NCI-H2107 treated with DMSO at 0.1 percent for 48 hours (cell line): ENCODE data around the gene CPE.

ENCODE experiments used
- DNase-seq: peaks from one replicate; lab custom pipeline; 2025; ENCODE audit not compliant: unreplicated experiment; lab: John Stamatoyannopoulos, UW

CPE gene

DNA sequence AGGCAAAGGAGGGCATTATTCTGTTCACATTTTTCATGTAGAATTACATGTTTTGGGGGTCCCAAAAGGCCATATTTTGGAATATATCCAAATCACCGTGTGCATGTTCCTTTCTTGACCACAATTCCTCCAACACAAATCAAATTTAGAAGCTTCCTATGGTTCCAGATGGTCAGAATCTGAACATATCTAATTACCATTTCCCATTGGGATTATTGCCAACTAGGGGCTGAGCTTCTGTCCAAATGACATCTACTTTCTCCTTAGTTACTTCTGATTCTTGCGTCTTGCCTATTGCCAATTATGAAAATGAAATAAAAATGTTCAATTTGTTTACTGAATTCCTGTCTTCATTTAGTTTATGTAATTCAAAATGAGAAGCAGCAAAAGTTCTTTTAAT is 163.7 kb downstream of the CPE start:
- DNase-seq: no peak
